ENCODE results near the gene EXPH5. TPM values are rescaled to one million over a fixed set of nuclear protein-coding genes. Genes with fewer than 3 reads are reported as not detected.

EXPH5 gene
- total RNA-seq, 4 donors from 2014 or later = 19.8 to 73.8 (median 33.2) TPM

DNA sequence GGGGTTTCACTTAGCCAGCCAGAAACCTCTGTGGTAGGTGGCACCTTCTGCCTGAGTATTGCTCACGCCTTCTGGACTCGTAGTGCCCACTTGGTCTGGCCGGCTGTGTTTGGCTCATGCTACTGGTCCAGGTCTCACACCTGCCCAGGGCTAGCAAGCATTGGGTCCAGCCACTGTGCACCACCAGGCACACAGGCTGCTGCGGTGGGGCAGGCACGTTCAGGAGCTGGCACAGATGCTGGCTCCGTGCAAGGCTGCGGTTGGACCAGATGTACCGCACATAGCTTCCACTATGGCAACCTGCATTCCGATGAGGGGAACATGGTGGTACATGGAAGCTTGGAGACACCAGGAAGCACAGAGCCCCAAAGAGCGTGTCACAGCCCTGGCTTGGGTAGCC is 34.8 kb upstream of the EXPH5 start:
- WGBS, 2 donors (ENCODE audit: low coverage in 1 of 2) = 94% methylated on average over 10 of the region's 10 CpGs; no CpG with 5 or more reads in 1 of the 2 donors
- H3K9me3 ChIP-seq = no peaks in the 10 kb centered on the region
- no peak overlapping the region for H3K27ac ChIP-seq
- no peaks in the 10 kb centered on the region for H3K27me3 ChIP-seq
- no peak for DNase-seq
- no peak overlapping the region for H3K4me3 ChIP-seq
- no peaks in the 10 kb centered on the region for H3K36me3 ChIP-seq
- no peak for TF ChIP-seq POLR2A (IDR thresholded peaks at IDR 0.05)
- no peak for TF ChIP-seq EP300 (IDR thresholded peaks at IDR 0.05; ENCODE audit: low read depth)
- no peak for TF ChIP-seq POLR2AphosphoS5 (IDR thresholded peaks at IDR 0.05)
- TF ChIP-seq, protein P1, sequence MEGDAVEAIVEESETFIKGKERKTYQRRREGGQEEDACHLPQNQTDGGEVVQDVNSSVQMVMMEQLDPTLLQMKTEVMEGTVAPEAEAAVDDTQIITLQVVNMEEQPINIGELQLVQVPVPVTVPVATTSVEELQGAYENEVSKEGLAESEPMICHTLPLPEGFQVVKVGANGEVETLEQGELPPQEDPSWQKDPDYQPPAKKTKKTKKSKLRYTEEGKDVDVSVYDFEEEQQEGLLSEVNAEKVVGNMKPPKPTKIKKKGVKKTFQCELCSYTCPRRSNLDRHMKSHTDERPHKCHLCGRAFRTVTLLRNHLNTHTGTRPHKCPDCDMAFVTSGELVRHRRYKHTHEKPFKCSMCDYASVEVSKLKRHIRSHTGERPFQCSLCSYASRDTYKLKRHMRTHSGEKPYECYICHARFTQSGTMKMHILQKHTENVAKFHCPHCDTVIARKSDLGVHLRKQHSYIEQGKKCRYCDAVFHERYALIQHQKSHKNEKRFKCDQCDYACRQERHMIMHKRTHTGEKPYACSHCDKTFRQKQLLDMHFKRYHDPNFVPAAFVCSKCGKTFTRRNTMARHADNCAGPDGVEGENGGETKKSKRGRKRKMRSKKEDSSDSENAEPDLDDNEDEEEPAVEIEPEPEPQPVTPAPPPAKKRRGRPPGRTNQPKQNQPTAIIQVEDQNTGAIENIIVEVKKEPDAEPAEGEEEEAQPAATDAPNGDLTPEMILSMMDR (IDR thresholded peaks at IDR 0.05) = no peak
- intact Hi-C loops (cut with DNase I; ENCODE audit: low total_unique reads) = no loop called here
- in situ Hi-C loops (cut with MboI; ENCODE audit: low pct_ligation_motif_present in 1 of 4, low pct_unique_long_range_greater_than_20kb in 1 of 4, low sequenced_read_pairs in 3 of 4) = no loop called here
- H3K4me1 ChIP-seq = peaks cover 4 to 26% (median 13%) of the 10 kb centered on the region in 4 donors

DNA sequence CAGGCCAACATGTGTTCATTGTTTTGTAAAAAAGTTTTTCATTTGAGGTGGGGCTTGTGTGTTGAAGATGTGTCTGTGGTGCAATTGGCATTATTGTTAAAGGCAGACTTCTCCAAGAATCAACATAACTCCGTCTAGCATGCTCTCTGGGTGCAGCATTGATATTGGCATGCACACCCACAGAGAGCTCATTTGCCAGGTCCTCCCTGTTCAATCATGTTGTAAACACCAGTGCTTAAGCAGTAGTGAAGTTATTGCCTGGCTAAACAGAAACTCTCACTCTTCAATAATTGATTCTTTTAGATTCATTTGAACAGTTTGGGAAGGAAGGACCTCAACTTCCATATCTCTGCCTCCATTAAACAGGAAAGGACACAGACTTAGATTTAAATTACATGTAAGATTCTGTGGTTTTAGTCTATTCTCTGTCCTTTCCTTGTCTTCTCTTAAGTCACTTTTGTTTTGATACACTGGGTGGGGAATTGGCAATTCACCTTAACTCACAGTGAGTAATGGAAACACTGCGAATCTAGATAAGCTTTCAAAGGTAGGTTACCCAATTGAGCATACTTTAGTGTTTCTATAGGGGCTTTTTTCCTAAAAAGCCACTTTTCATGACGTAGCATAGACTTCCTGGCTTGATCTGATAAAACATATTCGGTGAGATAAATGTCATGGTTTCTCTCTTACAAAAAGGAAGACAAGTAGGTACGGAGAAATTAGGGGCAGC is 30.8 kb upstream of the EXPH5 start:
- WGBS, 2 donors (ENCODE audit: low coverage in 1 of 2) = 43 to 46% methylated on average over 5 of the region's 5 CpGs
- Histone ChIP-seq H3K27me3 (no peaks in the 10 kb centered on the region), H3K36me3 (no peaks in the 10 kb centered on the region), H3K27ac (peak overlapping the region; percentile 69 to 79 (median 77)), H3K4me3 (peak overlapping the region in 1 of 4 donors; percentile 12), H3K9me3 (no peaks in the 10 kb centered on the region), H3K4me1 (peaks cover 5 to 50% (median 28%) of the 10 kb centered on the region in 4 donors)
- peak; percentile 66 for DNase-seq
- in situ Hi-C loops (cut with MboI; ENCODE audit: low pct_ligation_motif_present in 1 of 4, low pct_unique_long_range_greater_than_20kb in 1 of 4, low sequenced_read_pairs in 3 of 4) = no loop called here
- intact Hi-C loops (cut with DNase I; ENCODE audit: low total_unique reads) = no loop called here
- TF ChIP-seq EP300 (IDR thresholded peaks at IDR 0.05; ENCODE audit: low read depth) (no peak), POLR2AphosphoS5 (IDR thresholded peaks at IDR 0.05) (peak in 2 of 3 donors; percentile 57 to 80), POLR2A (IDR thresholded peaks at IDR 0.05) (peak; percentile 57)

DNA sequence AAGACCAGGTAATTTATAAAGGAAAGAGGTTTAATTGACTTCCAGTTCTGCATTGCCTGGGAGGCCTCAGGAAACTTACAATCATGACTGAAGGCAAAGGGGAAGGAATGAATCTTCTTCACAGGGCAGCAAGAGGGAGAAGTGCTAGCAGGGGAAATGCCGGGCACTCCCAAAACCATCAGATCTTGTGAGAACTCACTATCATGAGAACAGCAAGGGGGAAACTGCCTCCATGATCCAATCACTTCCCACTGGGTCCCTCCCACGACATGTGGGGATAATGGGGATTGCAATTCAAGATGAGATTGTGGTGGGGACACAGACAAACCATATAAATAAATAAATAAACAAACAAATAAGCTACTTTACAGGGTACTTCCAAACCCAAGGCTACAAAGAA is 28.8 kb upstream of the EXPH5 start:
- WGBS, 2 donors (ENCODE audit: low coverage in 1 of 2) = 64% methylated on average over 2 of the region's 2 CpGs; no CpG with 5 or more reads in 1 of the 2 donors
- TF ChIP-seq, protein P1 (IDR thresholded peaks at IDR 0.05) = peak in 1 of 5 experiments; percentile 14
- no peak for TF ChIP-seq POLR2A (IDR thresholded peaks at IDR 0.05)
- intact Hi-C loops (cut with DNase I; ENCODE audit: low total_unique reads) (no loop called here), in situ Hi-C loops (cut with MboI; ENCODE audit: low pct_ligation_motif_present in 1 of 4, low pct_unique_long_range_greater_than_20kb in 1 of 4, low sequenced_read_pairs in 3 of 4) (no loop called here)
- no peaks in the 10 kb centered on the region for H3K36me3 ChIP-seq
- no peaks in the 10 kb centered on the region for H3K27me3 ChIP-seq
- no peak for DNase-seq
- peak overlapping the region; percentile 52 to 79 (median 76) for H3K27ac ChIP-seq
- peaks cover 5 to 49% (median 26%) of the 10 kb centered on the region in 4 donors for H3K4me1 ChIP-seq
- no peak overlapping the region for H3K4me3 ChIP-seq
- H3K9me3 ChIP-seq = no peaks in the 10 kb centered on the region

DNA sequence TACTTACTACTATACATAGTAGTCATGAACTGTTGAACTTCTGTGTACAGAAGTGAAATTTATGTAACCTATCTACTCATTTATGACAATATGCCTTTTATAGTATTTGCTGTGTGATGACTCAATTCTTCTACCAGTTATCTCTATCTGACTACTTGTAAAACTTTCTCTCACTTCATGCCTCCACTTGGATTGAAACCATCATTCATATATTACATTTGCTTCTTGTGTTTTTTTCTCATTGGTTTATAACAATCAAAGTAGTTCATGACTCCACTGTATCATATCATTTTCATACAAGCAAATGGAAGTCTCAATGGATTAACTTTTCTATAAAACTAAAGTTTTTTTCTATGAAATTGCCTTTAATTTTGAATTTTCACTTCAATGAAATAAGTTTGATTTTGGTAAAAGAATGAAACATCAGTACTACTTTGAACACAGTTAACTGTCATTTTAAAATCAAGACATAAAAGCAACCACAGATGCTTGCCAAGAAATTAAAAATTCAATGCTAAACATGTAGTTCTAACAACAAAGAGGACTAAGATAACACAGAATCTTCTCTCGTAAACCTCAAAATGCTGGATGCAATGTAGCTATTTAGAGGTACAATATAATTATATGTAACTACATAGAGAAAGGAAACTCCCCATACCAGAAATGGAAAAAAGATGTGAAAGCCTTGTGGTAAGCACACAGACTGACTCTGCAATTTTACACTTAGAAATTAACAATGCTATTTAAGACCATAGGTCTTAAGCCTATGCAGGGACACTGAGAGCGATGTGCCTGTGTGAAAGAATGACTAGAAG is 27.6 kb upstream of the EXPH5 start:
- peaks cover 5 to 44% (median 22%) of the 10 kb centered on the region in 4 donors for H3K4me1 ChIP-seq
- H3K4me3 ChIP-seq = no peak overlapping the region

DNA sequence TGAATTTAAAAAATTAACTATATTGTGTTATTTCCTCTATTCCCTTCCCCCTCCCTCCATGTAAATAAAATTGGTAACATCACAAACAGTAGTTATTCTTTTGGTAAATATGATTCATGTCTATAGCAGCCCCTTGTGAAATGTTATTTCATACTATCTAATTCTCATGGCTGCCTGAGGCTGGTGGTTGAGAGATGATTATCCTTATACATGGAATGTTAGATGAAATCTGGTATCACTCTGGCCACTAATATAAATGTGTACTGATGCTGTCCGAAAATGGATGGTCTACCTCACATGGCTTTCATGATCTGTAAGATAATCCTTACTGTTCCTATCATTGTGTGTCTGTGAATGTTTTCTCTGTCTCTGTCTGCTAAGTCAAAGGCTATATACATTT is 25.0 kb upstream of the EXPH5 start:
- in situ Hi-C loops (cut with MboI; ENCODE audit: low pct_ligation_motif_present in 1 of 4, low pct_unique_long_range_greater_than_20kb in 1 of 4, low sequenced_read_pairs in 3 of 4) (no loop called here), intact Hi-C loops (cut with DNase I; ENCODE audit: low total_unique reads) (no loop called here)
- H3K9me3 ChIP-seq = no peaks in the 10 kb centered on the region
- H3K4me3 ChIP-seq = no peak overlapping the region
- H3K27ac ChIP-seq = no peak overlapping the region
- no peaks in the 10 kb centered on the region for H3K36me3 ChIP-seq
- no peak for DNase-seq
- peaks cover 3 to 30% (median 18%) of the 10 kb centered on the region in 4 donors for H3K4me1 ChIP-seq
- no peaks in the 10 kb centered on the region for H3K27me3 ChIP-seq
- 73% methylated on average over 1 of the region's 1 CpG; no CpG with 5 or more reads in 1 of the 2 donors for WGBS, 2 donors (ENCODE audit: low coverage in 1 of 2)
- TF ChIP-seq POLR2A (IDR thresholded peaks at IDR 0.05) (no peak), POLR2AphosphoS5 (IDR thresholded peaks at IDR 0.05) (no peak), EP300 (IDR thresholded peaks at IDR 0.05; ENCODE audit: low read depth) (no peak)
- TF ChIP-seq, protein P1 (IDR thresholded peaks at IDR 0.05) = no peak

More for the DNA sequence above, 27.6 kb upstream of the EXPH5 start:
- Histone ChIP-seq H3K36me3 (no peaks in the 10 kb centered on the region), H3K9me3 (no peaks in the 10 kb centered on the region), H3K27ac (peak overlapping the region; percentile 52 to 79 (median 76)), H3K27me3 (no peaks in the 10 kb centered on the region)
- 64 to 67% methylated on average over 1 to 2 of the region's 2 CpGs for WGBS, 2 donors (ENCODE audit: low coverage in 1 of 2)
- in situ Hi-C loops (cut with MboI; ENCODE audit: low pct_ligation_motif_present in 1 of 4, low pct_unique_long_range_greater_than_20kb in 1 of 4, low sequenced_read_pairs in 3 of 4) = no loop called here
- peak in 2 of 3 donors; percentile 50 to 68 for TF ChIP-seq POLR2AphosphoS5 (IDR thresholded peaks at IDR 0.05)
- no peak for TF ChIP-seq POLR2A (IDR thresholded peaks at IDR 0.05)
- intact Hi-C loops (cut with DNase I; ENCODE audit: low total_unique reads) = no loop called here
- DNase-seq = no peak

All from transverse colon (tissue), 4 donors.